Ramos (cell line): ENCODE measurements around the gene ATXN7L1.

Experiments used
- in situ Hi-C: fragments of 300-500 bp; cut with MboI; formaldehyde crosslinking; loops from one replicate; pipeline ENCODE4 v1.14.3; 2022; ENCODE audit warnings: low sequenced_read_pairs; ENCODE audit not compliant: unreplicated experiment

ATXN7L1 gene

DNA sequence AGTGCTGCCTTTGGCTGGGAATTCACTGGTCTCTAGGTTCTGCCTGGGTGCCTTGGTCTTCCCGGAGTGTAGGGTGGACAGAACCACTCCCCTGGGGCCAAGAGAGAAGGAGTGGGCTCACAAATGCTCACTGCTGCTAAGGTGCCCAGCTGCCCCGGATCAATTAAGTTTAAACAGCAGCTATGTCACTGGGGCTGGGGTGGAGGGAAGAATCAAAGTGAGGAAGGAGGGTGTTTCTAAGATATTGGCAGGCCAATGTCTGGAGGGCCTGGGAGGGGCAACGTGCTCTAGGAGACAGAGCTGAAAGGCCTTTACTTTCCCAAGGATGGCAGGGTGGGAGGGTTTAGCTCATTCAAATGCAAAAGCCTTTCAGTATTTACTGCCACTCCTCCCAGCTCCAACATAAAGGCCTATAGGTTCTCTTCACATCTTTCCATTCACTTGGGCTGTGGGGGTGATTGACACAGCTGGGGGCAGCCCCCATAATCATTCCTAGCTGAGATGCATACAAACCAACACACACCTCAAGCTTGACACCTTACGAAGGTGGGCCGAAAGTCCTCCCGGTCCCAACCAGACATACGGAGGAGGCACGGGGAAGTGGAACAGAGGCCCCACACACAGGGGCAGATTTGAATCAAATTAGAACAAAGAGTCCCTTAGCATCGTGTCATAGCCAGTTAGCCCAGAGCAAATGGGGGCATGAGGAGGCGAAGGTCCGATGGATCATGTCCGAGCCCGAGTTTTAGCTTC lies 187.2 kb downstream of the ATXN7L1 start:
- in situ Hi-C loops = loop anchor here (10.0 kb wide), 1 partner anchor 356 kb away; no protein-coding TSS in a partner anchor

DNA sequence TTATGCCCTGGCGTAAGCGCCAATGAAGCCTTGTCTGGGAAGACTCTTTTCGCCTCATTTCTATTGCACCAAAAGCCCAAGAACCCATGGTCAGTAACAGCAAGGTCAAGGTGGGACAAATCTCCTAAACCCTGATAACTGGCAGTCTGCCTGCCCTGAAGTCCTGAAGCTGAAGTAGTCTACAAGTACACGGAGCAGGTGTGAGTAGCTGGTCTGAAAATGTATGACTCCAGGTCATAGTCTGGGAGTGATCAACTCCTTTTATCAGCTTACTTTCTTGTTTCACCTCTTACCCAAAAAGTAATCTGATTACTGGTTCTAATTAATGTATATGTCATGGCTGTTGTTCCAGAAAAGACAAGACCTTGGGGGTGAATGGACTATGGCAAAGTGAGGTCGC lies 187.8 kb downstream of the ATXN7L1 start:
- in situ Hi-C loops = loop anchor here (10.0 kb wide), 1 partner anchor 356 kb away; no protein-coding TSS in a partner anchor

DNA sequence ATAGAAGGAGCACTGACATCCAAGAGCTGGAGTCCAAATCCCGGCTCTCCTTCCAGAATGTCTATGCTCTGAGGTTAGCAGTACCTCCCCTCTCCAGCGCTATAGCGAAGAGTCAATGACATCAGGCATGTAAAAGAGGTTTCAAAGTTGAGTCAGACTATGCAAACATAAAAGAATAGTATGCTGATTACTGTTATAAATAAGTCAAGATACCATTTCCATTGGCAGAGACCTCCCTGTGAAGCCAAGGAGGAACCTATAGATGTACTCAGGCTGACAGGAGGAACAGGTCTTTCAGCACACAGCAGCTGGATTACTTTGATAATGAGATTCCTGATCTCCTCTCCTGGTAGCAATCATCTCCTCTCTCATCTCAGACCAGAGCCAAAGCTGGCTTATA lies 191.2 kb downstream of the ATXN7L1 start:
- in situ Hi-C loops = loop anchor here (10.0 kb wide), 1 partner anchor 360 kb away; no protein-coding TSS in a partner anchor

DNA sequence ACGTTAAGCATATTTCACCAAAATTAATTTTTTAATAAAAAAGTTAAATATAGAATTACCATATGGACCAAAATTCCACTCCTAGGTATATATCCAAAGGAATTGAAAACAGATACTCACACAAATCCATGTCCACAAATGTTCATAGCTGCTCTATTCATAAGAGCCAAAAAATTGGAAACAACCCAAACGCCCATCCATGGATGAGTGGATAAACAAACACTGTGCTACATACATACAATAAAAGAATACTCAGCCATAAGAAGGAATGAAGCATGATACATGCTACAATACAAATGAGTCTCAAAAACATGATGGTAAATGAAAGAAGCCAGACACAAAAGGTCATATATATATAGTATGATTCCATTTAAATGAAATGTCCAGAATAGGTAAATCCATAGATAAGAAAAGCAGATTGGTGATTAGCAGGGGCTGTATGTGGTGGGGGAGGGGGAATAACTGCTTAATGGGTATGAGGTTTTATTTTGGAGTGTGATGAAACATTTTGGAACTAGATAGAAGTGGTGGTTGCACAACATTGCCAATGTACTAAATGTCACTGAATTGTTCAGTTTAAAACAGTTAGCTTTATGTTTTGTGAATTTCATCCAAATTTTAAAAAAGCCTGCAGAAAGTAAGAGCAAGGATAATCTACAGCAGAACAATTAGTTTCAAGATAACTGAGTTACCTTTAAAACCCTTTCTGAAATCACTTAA lies 193.9 kb downstream of the ATXN7L1 start:
- in situ Hi-C loops = loop anchor here (10.0 kb wide), 1 partner anchor 362 kb away; no protein-coding TSS in a partner anchor

DNA sequence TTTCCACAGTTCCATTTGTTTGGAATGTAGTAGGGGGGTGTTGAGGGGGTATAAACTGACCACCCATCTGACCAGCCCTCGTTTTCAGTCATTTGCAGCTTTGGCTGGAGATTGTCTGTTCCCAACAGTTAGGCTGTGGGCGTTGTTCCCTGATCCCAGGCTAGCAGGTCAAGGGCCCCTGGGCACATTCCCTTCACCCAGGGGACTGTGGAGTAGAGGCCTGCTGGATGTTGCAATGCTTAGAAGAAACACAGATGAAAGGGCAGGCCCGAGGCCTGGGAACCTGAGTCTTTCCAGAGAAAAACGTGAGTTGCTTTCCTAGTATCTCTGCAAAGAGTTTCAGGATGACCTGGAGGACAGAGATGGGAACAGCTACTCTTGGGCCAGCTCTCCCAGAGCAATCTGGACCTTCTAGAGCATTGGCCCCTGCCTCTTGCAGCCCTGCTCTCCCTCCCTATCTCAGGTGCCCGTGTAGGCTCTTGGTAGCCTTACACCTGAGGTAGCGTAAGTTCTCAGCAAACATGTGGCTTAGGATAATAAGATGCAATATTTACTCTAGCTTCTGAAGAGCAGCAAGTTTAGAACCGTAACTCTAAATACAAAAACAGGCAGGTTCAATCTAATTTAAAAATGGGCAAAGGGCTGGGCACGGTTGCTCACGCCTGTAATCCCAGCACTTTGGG lies 195.8 kb downstream of the ATXN7L1 start:
- in situ Hi-C loops = loop anchor here (10.0 kb wide), 1 partner anchor 364 kb away; no protein-coding TSS in a partner anchor

DNA sequence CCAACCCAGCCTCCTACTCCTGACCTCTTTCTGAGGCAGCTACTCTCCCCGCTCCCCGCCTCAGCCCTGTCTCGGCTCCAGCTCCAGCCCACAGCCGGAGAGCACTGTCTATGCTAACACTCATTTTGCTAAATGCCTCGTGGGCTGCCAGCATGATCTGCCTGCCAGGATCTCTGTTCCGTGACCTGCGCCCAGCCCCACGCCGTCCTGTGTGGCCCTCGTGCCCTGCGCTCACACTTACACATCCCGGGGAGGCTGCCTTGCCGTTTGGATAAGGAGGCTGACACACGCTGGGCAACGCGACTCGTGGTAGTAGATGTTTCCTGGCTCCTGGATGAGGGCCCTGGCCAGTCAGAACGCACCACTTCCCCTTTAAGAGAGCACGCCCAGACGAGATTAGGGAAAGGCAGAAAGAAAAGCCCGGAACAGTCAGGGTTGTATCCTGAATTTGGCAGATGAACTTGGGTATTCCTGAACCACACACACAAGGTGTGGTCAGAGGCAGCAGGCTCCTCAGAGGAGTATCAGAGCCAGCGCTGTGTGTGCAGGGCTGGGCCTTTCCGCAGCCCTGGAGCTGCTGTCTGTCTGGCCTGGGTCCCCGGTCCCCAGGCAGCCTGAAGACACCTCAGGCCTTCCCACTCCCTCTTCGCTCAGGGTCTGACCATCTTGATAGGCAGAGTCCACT lies 197.4 kb downstream of the ATXN7L1 start:
- in situ Hi-C loops = no loop called here

DNA sequence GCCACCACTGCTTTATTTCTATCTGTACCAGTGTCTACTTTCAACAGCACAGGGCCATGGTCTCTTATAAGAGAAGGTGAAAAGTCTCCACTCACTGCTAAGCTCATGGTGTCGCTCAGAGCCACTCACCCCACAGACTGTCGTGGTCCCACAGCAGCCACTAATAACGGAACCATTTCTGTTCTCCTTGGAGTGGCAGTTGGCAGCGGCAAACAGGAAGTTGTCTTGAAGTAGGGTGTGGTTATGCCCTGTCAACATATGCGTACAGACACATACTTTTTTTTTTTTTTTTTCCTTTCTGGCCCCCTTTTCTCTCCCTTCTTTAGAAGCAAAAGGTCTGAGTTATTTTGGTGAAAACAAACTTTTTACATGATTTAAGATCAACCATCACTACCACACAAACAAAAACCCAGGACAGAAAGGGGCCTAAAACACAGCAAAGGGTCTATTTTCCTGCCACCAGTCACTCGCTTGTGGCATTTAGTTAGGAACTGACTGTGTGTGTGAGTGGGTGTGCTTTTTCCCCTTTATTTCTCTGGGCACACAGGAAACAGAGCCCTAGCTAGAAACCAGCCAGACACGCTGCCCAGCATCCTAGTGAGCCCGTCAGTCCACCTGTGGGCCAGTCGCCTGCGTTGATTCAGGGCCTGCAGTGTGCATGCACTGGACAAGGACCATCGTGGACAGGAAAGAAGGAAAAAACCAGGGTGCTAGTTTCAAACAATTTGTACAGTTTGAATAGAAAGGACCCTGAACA lies 198.4 kb downstream of the ATXN7L1 start:
- in situ Hi-C loops = no loop called here

DNA sequence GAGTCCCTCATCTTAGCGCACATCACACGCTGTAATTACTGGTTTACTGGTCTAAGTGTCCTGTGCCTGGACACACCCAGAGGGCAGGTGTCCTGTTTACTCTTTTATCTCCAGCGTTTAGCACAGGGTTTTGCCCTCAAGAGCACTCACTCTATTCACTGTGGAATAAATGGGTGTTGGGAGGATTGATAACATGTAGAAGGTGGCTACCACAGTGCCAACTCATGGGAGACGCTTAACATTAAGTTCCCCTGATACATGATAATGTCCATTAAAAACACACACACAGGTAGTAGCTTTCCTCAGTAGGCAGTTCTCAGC lies 199.0 kb downstream of the ATXN7L1 start:
- in situ Hi-C loops = no loop called here

DNA sequence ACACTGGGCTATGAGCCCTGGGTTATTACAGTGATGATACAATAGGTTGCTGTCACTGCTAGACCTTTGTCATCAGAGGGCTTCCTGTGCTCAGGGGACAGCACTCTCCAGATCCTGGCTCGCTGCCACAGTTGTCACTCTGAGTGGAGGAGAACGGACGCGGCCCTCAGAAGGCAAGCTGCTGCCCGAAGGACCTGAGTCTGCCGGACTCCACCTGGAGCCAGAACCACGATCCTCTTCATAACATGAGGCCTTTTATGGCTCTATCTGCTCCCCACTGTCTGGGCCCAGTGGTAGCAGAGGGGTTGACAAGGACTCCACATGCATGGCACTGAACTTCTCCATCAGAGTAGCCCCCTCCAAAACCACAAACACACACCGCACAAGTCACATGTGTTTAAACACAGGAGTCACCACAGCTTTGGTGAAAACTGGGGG lies 200.4 kb downstream of the ATXN7L1 start:
- in situ Hi-C loops = no loop called here

DNA sequence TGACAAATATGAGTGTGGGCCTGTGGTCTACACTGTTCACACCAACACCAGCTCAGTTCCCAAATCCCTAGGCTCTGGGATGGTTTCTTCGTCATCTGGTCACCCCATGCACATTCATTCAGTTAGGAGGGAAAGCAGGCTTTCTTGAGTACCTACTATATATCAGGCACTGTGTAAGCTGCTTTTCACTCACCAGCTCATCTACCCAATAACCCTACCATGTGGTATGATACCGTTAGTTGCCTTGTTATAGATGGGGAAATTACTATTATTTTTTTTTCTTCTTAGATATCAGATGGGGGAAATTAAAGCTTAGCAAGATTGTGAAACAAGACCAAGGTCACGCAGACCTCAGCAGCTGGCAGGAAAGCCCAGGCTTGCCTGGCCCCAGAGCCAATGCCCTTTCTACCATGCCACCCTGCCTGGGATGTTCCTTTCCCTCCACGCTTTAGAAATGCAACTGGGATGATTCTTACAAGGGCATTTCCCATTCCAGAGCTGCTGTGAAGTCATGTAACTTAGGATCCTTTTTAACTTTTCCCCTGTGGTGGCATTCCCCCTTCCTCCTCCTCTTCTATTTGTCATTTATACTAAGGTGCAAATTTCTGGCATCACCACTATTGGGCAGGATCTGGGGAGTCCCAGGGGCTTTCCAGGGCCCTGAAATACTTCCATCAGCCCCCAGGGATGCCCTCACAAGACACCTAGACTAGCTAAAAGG lies 202.0 kb downstream of the ATXN7L1 start:
- in situ Hi-C loops = no loop called here

DNA sequence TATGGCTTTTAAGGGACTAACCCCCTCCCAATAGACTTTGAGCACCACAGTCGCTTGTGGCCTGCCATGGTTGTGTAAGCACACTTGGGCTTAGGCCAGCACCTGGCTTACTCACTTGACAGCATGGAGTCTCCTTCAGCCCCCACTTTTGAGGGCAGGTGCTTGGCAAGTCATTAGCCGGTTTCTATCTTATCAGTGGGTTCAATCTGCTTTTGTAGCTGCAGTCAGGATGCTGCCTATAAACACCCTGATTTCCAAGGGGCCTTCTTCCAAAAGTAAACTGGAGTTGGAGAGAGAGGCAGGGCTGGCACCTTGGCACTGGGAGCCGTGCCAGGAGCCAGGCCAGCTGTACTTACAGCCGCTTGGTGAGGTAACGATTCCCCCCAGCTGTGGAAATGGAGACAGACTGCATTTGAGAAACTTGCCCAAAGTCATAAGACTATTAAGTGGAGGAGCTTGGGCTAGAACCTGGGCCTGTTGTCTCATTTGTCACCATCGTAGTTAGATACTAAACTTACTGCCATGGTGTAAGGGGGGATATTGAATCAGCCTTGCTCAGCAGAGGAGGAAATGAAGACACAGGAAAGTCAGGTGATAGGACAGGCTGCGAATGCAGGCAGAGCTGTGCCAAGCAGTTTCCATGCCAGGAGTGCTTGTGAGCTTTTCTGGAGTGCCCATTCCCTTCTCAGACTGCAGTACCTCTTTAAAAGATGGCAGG lies 202.9 kb downstream of the ATXN7L1 start:
- in situ Hi-C loops = no loop called here

DNA sequence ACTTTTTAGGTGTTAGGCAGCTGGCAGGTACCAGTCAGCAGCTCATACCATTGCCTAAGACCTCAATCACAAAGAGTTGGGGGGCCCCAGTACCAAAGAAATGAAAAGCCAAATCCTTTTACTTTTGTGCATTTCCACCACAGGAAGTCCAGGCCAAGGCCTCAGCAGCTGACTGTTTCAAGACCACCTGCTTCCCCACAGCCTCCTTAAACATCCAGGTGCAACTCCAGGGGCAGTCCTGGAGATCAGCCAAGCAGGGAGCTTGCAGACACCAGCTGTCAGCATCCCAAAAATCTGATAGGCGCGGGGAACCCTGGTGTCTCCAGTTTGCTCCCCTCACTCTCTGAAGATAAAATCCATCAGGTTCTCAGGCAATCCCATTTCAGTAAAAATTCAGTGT lies 203.6 kb downstream of the ATXN7L1 start:
- in situ Hi-C loops = no loop called here

DNA sequence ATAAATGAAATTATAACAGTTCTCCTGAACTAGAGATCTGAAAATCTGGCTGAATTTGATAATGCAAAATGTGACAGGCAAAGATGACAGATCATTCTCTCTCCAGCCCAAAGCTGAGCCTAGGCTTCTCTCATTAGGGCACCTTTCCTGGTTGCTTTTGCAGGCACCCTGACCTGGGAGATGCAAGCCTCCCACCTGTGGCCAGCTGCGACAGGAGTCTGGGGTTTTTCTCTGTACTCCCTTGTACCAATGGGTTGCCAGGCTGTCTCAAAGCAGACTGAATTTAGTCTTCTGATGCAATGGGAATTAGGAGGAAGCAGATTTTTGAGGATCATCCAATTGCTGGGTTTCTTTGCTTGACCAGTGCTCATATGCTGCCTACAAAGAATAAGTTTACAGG lies 210.1 kb downstream of the ATXN7L1 start:
- in situ Hi-C loops = loop anchor here (10.0 kb wide), 1 partner anchor 498 kb away; no protein-coding TSS in a partner anchor

DNA sequence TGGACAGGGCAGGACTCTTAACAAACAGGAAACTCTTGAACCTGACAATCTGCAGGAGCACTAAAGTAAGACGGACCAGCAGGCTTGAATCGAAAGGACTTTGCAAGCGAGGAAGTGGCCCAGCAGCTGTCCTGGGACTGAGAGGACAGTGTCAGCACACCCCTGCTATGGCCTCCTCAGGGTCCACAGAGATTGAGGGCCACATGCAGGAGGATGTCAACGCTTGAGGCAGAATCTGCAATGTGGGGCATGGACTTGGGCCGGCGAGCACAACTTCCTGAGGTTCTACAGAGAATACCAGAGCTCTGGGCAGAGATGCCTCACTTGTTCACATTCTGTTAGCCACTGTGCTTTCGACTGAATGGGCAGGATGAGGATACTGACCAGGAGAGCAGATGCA lies 210.7 kb downstream of the ATXN7L1 start:
- in situ Hi-C loops = loop anchor here (10.0 kb wide), 1 partner anchor 499 kb away; no protein-coding TSS in a partner anchor

DNA sequence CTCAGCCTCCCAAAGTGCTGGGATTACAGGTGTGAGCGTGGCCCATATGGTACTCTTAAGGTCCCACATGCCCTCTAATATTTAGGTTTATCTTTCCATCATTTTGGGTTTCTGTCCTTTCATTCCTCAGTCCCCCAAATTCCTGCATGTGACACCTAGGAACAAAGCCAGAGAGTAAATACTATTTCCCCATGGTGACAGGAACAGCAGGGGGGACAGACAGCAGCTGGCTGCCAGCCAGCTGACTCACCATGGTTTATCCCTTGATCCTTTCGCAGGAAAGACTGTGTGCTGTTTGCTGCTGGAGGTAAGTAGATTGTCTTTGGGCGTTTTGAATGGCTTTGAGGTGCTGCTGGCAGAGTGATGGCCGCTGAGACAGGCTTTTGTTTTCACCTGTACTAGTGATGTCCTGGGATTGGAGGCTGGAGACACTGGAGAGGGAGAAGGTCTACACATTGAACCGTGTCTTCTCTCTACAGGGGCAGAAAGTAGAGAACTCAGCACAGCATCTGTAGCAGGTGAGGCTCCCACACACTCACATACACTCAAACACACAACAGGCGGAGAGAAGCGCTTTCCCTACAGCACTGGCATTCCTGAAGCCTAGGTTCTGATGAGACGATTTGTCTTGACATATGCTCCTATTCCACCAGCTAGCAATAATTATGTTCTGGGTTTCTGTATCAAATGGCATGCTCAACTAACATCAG lies 211.4 kb downstream of the ATXN7L1 start:
- in situ Hi-C loops = loop anchor here (10.0 kb wide), 1 partner anchor 500 kb away; no protein-coding TSS in a partner anchor

DNA sequence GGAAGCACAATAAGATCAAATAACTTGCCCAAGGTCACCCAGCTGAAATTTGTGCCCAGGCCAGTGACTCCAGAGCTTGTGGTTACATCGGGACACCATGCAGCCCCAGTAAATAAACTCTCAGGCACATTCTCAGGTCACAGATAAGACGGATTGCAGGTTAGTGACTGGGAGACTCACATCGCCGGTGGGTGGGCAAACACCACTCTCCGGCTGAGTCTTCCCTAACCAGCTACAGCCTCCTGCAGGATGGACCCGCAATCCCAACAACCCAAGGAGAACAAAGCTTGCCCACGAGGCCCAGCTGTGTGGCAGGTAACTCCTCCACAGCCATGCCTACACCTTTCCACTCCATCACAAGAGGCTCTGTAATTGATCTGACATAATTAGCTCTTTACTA lies 213.4 kb downstream of the ATXN7L1 start:
- in situ Hi-C loops = loop anchor here (10.0 kb wide), 1 partner anchor 502 kb away; no protein-coding TSS in a partner anchor

DNA sequence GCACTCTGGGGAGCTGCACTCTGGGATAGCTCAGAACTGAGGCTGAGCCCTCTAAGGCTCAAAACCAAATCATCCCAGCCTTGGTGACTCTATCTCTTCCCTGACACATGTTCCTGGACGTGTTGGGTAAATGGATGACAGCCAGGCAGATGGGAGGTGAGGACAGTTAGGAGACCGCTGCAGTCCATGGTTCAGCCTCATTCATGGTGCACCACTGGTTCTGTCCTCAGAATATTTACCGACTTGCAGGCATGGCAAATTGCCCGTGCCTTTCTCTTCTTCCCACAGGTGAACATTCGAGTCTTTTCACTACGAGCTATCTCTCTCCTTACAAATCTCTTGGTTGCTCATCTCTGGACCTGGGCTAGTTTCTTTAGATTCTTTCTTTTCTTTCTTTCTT lies 214.8 kb downstream of the ATXN7L1 start:
- in situ Hi-C loops = loop anchor here (10.0 kb wide), 1 partner anchor 503 kb away; no protein-coding TSS in a partner anchor
